Measurements from ENCODE around the gene MYO18A. TPM values are rescaled to one million over a fixed set of nuclear protein-coding genes. Genes with fewer than 3 reads are reported as not detected.
A peak's percentile ranks its signal among the peaks of the same experiment; 100 is the strongest.
"Not testable (repeated sequence)": the region's sequence is repeated elsewhere in the genome, so short reads cannot be mapped to it uniquely, and the experiment has no call there.

Gene MYO18A
- total RNA-seq, 1 donor from 2014 or later, result 79.9 TPM

- TF ChIP-seq CTCF (IDR thresholded peaks at IDR 0.05; ENCODE audit: unreplicated experiment), result peak; percentile 82
- Mint-ChIP-seq H3K27ac (ENCODE audit: unreplicated experiment) (peak overlapping the region; percentile 52), H3K27me3 (ENCODE audit: unreplicated experiment) (peaks cover 14% of the 10 kb centered on the region), H3K36me3 (ENCODE audit: low read depth, unreplicated experiment) (peaks cover 20% of the 10 kb centered on the region), H3K9me3 (ENCODE audit: unreplicated experiment) (no peaks in the 10 kb centered on the region), H3K4me1 (ENCODE audit: unreplicated experiment) (peaks cover 48% of the 10 kb centered on the region), H3K4me3 (ENCODE audit: unreplicated experiment) (peak overlapping the region; percentile 59)
- peak; percentile 97 for DNase-seq (ENCODE audit: low spot score)
Observed at GRCh38 chr17:29148790-29149430, 31.3 kb downstream of the MYO18A start.

GRCh38 chr17:29148257-29148789 is 31.9 kb downstream of the MYO18A start:
- no peak for DNase-seq (ENCODE audit: low spot score)
- Mint-ChIP-seq H3K27ac (ENCODE audit: unreplicated experiment) (peak overlapping the region; percentile 52), H3K4me3 (ENCODE audit: unreplicated experiment) (peak overlapping the region; percentile 59), H3K27me3 (ENCODE audit: unreplicated experiment) (peaks cover 13% of the 10 kb centered on the region), H3K4me1 (ENCODE audit: unreplicated experiment) (peaks cover 46% of the 10 kb centered on the region), H3K9me3 (ENCODE audit: unreplicated experiment) (no peaks in the 10 kb centered on the region), H3K36me3 (ENCODE audit: low read depth, unreplicated experiment) (peaks cover 15% of the 10 kb centered on the region)
- TF ChIP-seq CTCF (IDR thresholded peaks at IDR 0.05; ENCODE audit: unreplicated experiment), result no peak

- H3K27ac Mint-ChIP-seq (ENCODE audit: unreplicated experiment), result no peak overlapping the region
- H3K4me1 Mint-ChIP-seq (ENCODE audit: unreplicated experiment), result peaks cover 46% of the 10 kb centered on the region
- peaks cover 14% of the 10 kb centered on the region for H3K36me3 Mint-ChIP-seq (ENCODE audit: low read depth, unreplicated experiment)
- no peaks in the 10 kb centered on the region for H3K9me3 Mint-ChIP-seq (ENCODE audit: unreplicated experiment)
- no peak for TF ChIP-seq CTCF (IDR thresholded peaks at IDR 0.05; ENCODE audit: unreplicated experiment)
- H3K4me3 Mint-ChIP-seq (ENCODE audit: unreplicated experiment), result no peak overlapping the region
- peaks cover 13% of the 10 kb centered on the region for H3K27me3 Mint-ChIP-seq (ENCODE audit: unreplicated experiment)
- DNase-seq (ENCODE audit: low spot score), result no peak
Observed at GRCh38 chr17:29147682-29148081, 32.5 kb downstream of the MYO18A start.

GRCh38 chr17:29147228-29147627 is 33.0 kb downstream of the MYO18A start:
- peaks cover 13% of the 10 kb centered on the region for H3K27me3 Mint-ChIP-seq (ENCODE audit: unreplicated experiment)
- not testable (repeated sequence) for H3K4me3 Mint-ChIP-seq (ENCODE audit: unreplicated experiment); DNase-seq (ENCODE audit: low spot score); H3K9me3 Mint-ChIP-seq (ENCODE audit: unreplicated experiment); H3K27ac Mint-ChIP-seq (ENCODE audit: unreplicated experiment)
- peaks cover 14% of the 10 kb centered on the region for H3K36me3 Mint-ChIP-seq (ENCODE audit: low read depth, unreplicated experiment)
- H3K4me1 Mint-ChIP-seq (ENCODE audit: unreplicated experiment), result peaks cover 46% of the 10 kb centered on the region

- Mint-ChIP-seq H3K27ac (ENCODE audit: unreplicated experiment) (no peak overlapping the region), H3K4me1 (ENCODE audit: unreplicated experiment) (peaks cover 44% of the 10 kb centered on the region), H3K4me3 (ENCODE audit: unreplicated experiment) (no peak overlapping the region), H3K9me3 (ENCODE audit: unreplicated experiment) (no peaks in the 10 kb centered on the region), H3K27me3 (ENCODE audit: unreplicated experiment) (peaks cover 9% of the 10 kb centered on the region), H3K36me3 (ENCODE audit: low read depth, unreplicated experiment) (peaks cover 6% of the 10 kb centered on the region)
- DNase-seq (ENCODE audit: low spot score), result no peak
- TF ChIP-seq CTCF (IDR thresholded peaks at IDR 0.05; ENCODE audit: unreplicated experiment), result no peak
Observed at GRCh38 chr17:29146369-29146972, 33.7 kb downstream of the MYO18A start.
